ENCODE results near the gene GPX4. TPM values are rescaled to one million over a fixed set of nuclear protein-coding genes. Genes with fewer than 3 reads are reported as not detected.

The GPX4 gene
- total RNA-seq, result 445 and 469 TPM in 2 replicates
- polyA plus RNA-seq, result 1,136 and 1,398 TPM in 2 replicates
- 825 and 1,039 TPM in 2 replicates for polyA plus RNA-seq (2011; cell fraction: cytosol; rRNA removed)
- polyA plus RNA-seq (2011; cell fraction: nucleus; rRNA removed), result 456 and 562 TPM in 2 replicates
- polyA plus RNA-seq (2012), result 559 and 749 TPM in 2 replicates
- polyA minus RNA-seq, result 420 and 486 TPM in 2 replicates
- 218 TPM for polyA minus RNA-seq (2011; cell fraction: cytosol; rRNA and poly(A)+ RNA removed)
- polyA minus RNA-seq (2011; cell fraction: nucleus; rRNA and poly(A)+ RNA removed), result 51.2 and 82.1 TPM in 2 replicates
- percentile 81 among the genes with signal in this experiment for Bru-seq, nascent RNA
- percentile 97 among the genes with signal in this experiment for BruChase-seq, experiment 1, labeled RNA remaining after a 6-hour chase
- percentile 90 among the genes with signal in this experiment for BruChase-seq, experiment 2, labeled RNA remaining after a 2-hour chase
- long read RNA-seq, transcript GPX4-204 (6 exons, 536 nt), result minor isoform, 8 of 1,533 reads
- long read RNA-seq, transcript GPX4-207 (6 exons, 812 nt), result minor isoform, 8 of 1,533 reads
- long read RNA-seq, transcript GPX4-206 (7 exons, 803 nt), result minor isoform, 9 of 1,533 reads
- long read RNA-seq, transcript GPX4-201 (7 exons, 919 nt), result major isoform, 1,267 of 1,533 reads
- long read RNA-seq, partial matches to known transcripts, result 66 of 1,533 reads
- long read RNA-seq, other reads (novel, unspliced or antisense), result 174 of 1,533 reads

DNA sequence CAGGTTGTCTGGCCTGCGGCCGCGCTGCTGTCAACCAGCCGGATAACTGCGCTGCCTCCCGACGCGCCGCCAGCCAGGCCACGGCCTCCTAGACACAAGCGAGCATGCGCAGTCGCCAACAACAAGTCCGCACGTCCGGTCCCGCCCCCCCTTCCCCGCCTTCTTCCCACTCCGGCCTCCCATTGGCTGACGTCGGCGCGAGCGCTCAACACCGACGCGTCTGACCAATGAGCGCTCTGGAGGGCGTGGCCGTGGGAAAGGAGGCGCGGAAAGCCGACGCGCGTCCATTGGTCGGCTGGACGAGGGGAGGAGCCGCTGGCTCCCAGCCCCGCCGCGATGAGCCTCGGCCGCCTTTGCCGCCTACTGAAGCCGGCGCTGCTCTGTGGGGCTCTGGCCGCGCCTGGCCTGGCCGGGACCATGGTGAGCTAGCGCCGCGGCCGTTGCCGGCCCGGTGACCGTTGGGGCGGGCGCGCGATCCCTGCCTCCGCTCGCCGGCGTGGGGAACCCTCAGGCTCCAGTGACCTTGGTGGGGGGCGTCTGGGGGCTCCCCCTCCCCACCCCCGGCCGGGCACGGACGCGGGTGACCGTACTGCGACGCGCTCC lies at the start of gene GPX4:
GPX4 (plus strand) TSS at position 287 of the 603 bp plus-strand sequence; CDS start at position 337, 50 bp downstream.
- Histone ChIP-seq H3K9ac (replicated peaks; ENCODE audit: extremely low read depth, insufficient read depth, low read length) (peak within 1 kb of the TSS; percentile 74), H3K4me2 (ENCODE audit: insufficient read depth, low read length) (peak within 1 kb of the TSS; percentile 65), H3K9me3 (replicated peaks; ENCODE audit: control insufficient read depth, insufficient read depth, low read length) (peaks cover 2% of the 10 kb centered on the region), H3K4me3 (replicated peaks in 1 of 3; ENCODE audit: insufficient read depth in 1 of 3, low read depth in 1 of 3, low read length in 3 of 3) (peak within 1 kb of the TSS; percentile 33 to 58 (median 52)), H3K9me1 (replicated peaks; ENCODE audit: control insufficient read depth, extremely low read depth, insufficient read depth, low read length) (no peaks in the 10 kb centered on the region), H2AFZ (ENCODE audit: low read depth, low read length) (no peak within 1 kb of the TSS), H3K27me3 (ENCODE audit: control insufficient read depth in 2 of 2, insufficient read depth in 2 of 2, low read length in 2 of 2) (no peaks in the 10 kb centered on the region), H3K4me1 (ENCODE audit: control insufficient read depth, extremely low read depth, insufficient read depth, low read length) (peaks cover 31% of the 10 kb centered on the region), H3K79me2 (ENCODE audit: control insufficient read depth, insufficient read depth, low read length) (peaks cover 18% of the 10 kb centered on the region), H3K27ac (ENCODE audit: insufficient read depth, low read depth, low read length) (peak within 1 kb of the TSS; percentile 93), H3K36me3 (ENCODE audit: control insufficient read depth in 2 of 2, extremely low read depth in 1 of 2, insufficient read depth in 2 of 2, low read length in 2 of 2) (peaks cover 2 to 18% of the 10 kb centered on the region in 2 experiments), H4K20me1 (replicated peaks; ENCODE audit: control insufficient read depth, extremely low read depth, insufficient read depth, low read length) (no peaks in the 10 kb centered on the region)
- CTCF ChIA-PET, result interaction anchor here (1.0 to 2.8 kb wide), 9 partner anchors 10 to 110 kb away, joined by 3 to 21 read pairs (median 4); no protein-coding TSS in a partner anchor
- peak; percentile 99 for DNase-seq (ENCODE audit: low read depth, low spot score)
- dilution Hi-C loops (cut with MboI; ENCODE audit: extremely low pct_ligation_motif_present, low sequenced_read_pairs) (no loop called here), intact Hi-C loops (cut with micrococcal nuclease) (loop anchor here (2.0 to 10.0 kb wide), 2 partner anchors 137 to 169 kb away; partner anchors contain the start of gene ATP5F1D)
- FAIRE-seq, result peak; percentile 100
- no TSS peak for BruUV-seq (replicated peaks)
- POLR2A ChIA-PET, result interaction anchor here (0.7 to 1.6 kb wide), 5 partner anchors 21 to 111 kb away, joined by 3 to 4 read pairs (median 3); partner anchors contain the start of gene ABCA7
- TF ChIP-seq FOS (IDR thresholded peaks at IDR 0.05; ENCODE audit: borderline replicate concordance, insufficient read depth, low read length), result no peak
- peak; percentile 97 for TF ChIP-seq POLR2AphosphoS5 (IDR thresholded peaks at IDR 0.05; ENCODE audit: insufficient read depth, low read depth, low read length)
- TF ChIP-seq, protein P1, sequence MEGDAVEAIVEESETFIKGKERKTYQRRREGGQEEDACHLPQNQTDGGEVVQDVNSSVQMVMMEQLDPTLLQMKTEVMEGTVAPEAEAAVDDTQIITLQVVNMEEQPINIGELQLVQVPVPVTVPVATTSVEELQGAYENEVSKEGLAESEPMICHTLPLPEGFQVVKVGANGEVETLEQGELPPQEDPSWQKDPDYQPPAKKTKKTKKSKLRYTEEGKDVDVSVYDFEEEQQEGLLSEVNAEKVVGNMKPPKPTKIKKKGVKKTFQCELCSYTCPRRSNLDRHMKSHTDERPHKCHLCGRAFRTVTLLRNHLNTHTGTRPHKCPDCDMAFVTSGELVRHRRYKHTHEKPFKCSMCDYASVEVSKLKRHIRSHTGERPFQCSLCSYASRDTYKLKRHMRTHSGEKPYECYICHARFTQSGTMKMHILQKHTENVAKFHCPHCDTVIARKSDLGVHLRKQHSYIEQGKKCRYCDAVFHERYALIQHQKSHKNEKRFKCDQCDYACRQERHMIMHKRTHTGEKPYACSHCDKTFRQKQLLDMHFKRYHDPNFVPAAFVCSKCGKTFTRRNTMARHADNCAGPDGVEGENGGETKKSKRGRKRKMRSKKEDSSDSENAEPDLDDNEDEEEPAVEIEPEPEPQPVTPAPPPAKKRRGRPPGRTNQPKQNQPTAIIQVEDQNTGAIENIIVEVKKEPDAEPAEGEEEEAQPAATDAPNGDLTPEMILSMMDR (IDR thresholded peaks at IDR 0.05; ENCODE audit: extremely low read depth in 1 of 2, insufficient read depth in 1 of 2, low read depth in 1 of 2, low read length in 2 of 2), result no peak
- no peak for TF ChIP-seq JUN (IDR thresholded peaks at IDR 0.05; ENCODE audit: borderline replicate concordance, insufficient read depth, insufficient read length, low read depth)
- TF ChIP-seq POLR2A (IDR thresholded peaks at IDR 0.05; ENCODE audit: low read depth, low read length), result peak; percentile 99

Measured in endothelial cell of umbilical vein (primary cell).